A549 treated with dexamethasone at 1 μM for 4 hours (cell line): Measurements from ENCODE around the gene SNRPE. TPM values are rescaled to one million over a fixed set of nuclear protein-coding genes. Genes with fewer than 3 reads are reported as not detected.

Experiments
- total RNA-seq: library from RNA; stranded (reverse); fragments of 200-300 nt; extraction: Qiagen RNA extraction; gene quantifications from 5 replicates; pipeline ENCODE4 v1.2.3, GENCODE V29; 2022

SNRPE gene
- 195 to 242 TPM (median 198 TPM) in 5 replicates for total RNA-seq

GRCh38 chr1:203861379-203862184, at the start of gene SNRPE:
Gene SNRPE, plus strand, starts transcription at chr1:203861599. Its CDS starts 61 bp downstream, at chr1:203861660.

Other genes starting within 250 kb of the SNRPE start
- 17.9 to 31.2 TPM (median 24.1 TPM) in 5 replicates for gene ATP2B4, start 234.8 kb upstream of the SNRPE start, total RNA-seq
- gene LAX1, start 96.4 kb upstream of the SNRPE start, total RNA-seq = not detected in 5 replicates
- 1.3 to 9.0 TPM (median 6.6 TPM) in 5 replicates for gene ZBED6, start 66.0 kb upstream of the SNRPE start, total RNA-seq
- 44.9 to 48.0 TPM (median 45.4 TPM) in 5 replicates for gene ZC3H11A, start 66.0 kb upstream of the SNRPE start, total RNA-seq
- 17.3 to 27.5 TPM (median 21.8 TPM) in 5 replicates for gene SOX13, start 211.5 kb downstream of the SNRPE start, total RNA-seq